ENCODE results near the gene ALAD.

The ALAD gene

DNA sequence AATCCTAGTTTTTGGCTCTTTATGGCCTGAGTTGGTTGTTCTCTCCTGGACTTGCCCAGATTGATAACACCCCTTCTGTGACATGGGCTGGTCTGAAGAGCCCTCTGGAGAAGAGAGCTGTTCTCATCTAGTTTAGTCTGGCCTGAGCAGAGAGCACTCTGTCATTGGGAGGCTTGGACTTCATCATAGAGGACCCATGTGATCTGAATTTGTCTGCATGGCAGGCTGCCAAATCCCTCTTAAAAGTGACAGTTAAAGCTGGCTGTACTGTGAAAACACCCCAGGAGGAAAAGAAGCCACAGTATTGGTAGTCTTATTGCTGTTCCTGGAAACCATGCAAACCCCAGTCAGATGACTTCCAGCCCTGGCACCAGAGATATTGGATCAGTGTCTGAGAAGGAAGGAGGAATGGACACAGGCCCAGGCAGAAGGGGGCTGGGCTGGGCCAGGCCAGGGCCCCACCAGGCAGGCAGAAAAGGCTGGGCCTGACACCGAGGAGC is 57.3 kb downstream of the ALAD start:
- Histone ChIP-seq H3K9ac (no peak overlapping the region), H3K4me1 (peaks cover 22% of the 10 kb centered on the region), H3K9me3 (ENCODE audit: control insufficient read depth, low read length) (no peaks in the 10 kb centered on the region), H3K4me2 (ENCODE audit: low read length) (no peak overlapping the region), H3K4me3 (ENCODE audit: low read depth, low read length) (no peak overlapping the region), H3K27me3 (ENCODE audit: control insufficient read depth, insufficient read depth, low read length) (no peaks in the 10 kb centered on the region), H3K36me3 (ENCODE audit: control insufficient read depth, insufficient read depth, low read length) (no peaks in the 10 kb centered on the region), H3K79me2 (no peaks in the 10 kb centered on the region), H3K27ac (peak overlapping the region; percentile 84), H2AFZ (peak overlapping the region; percentile 60)
- TF ChIP-seq, protein P1, sequence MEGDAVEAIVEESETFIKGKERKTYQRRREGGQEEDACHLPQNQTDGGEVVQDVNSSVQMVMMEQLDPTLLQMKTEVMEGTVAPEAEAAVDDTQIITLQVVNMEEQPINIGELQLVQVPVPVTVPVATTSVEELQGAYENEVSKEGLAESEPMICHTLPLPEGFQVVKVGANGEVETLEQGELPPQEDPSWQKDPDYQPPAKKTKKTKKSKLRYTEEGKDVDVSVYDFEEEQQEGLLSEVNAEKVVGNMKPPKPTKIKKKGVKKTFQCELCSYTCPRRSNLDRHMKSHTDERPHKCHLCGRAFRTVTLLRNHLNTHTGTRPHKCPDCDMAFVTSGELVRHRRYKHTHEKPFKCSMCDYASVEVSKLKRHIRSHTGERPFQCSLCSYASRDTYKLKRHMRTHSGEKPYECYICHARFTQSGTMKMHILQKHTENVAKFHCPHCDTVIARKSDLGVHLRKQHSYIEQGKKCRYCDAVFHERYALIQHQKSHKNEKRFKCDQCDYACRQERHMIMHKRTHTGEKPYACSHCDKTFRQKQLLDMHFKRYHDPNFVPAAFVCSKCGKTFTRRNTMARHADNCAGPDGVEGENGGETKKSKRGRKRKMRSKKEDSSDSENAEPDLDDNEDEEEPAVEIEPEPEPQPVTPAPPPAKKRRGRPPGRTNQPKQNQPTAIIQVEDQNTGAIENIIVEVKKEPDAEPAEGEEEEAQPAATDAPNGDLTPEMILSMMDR (IDR thresholded peaks at IDR 0.05) = no peak

DNA sequence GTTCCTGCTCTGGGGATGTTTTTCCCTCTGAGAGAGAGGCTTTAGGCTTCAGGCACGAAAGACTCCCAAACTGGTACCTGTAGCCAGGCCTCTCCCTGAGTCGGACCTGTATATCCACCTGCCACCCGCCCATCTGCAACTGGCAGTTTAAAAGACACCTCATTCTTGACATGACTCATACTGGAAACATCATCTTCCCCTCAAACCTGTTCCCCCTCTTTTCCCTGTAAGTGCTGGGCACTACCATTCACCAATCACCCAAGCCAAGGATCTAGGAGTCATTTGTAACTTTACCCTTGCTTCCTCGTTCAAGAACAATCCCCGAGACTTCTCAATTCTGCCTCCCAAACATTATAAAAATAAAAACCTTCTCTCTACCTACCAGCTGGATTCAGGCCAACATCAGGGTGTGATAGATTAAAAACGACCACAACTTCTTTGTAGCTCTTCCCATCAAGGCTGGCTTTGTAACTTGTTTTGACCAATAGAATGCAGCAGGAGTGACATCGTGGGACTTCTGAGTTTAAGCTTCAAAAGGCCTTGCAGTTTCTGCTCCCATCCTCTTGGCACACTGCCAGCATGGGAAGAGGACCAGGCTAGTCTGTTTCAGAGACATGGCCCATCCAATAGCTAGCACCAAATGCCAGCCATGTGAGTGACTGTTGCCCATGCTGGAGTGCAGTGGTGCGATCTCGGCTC is 59.2 kb downstream of the ALAD start:
- Histone ChIP-seq H3K4me1 (peaks cover 17% of the 10 kb centered on the region), H3K4me3 (ENCODE audit: low read depth, low read length) (no peak overlapping the region), H3K9me3 (ENCODE audit: control insufficient read depth, low read length) (no peaks in the 10 kb centered on the region), H2AFZ (peak overlapping the region; percentile 42), H3K27me3 (ENCODE audit: control insufficient read depth, insufficient read depth, low read length) (no peaks in the 10 kb centered on the region), H3K9ac (no peak overlapping the region), H3K36me3 (ENCODE audit: control insufficient read depth, insufficient read depth, low read length) (no peaks in the 10 kb centered on the region), H3K4me2 (ENCODE audit: low read length) (no peak overlapping the region), H3K79me2 (no peaks in the 10 kb centered on the region), H3K27ac (peak overlapping the region; percentile 69)
- TF ChIP-seq, protein P1 (IDR thresholded peaks at IDR 0.05) = no peak

DNA sequence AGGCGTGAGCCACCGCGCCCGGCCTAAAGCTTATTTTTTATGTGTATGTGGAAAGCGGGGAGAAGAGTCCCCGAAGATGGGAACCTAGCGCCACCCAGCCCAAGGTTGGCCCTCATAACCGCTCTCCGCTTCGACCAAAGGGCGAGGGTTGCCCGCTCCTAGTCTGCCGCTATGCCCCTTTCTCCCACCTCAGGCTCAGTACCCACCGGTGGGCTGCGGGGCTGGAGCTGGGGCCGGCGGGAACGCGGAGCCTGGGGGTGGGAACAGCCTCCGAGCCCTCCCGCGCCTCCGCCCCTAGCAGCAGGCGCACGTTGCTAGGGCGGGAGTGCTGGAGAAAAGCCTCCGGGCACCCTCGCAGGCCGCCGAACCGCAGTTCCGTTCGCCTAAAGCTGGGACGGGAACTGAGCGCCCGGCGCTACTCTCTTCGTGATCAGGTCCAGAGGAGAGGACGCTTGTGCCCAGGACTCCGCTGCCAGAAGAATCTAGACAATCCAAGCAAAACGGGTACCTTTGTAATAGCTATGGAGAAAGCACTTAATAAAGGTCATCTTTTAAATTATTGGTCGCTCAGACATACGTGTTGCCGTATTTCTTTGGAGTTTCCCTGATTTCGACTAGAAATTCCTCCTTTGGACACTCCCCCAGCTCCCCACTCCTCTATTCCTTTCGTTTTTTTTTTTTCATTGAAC is 60.9 kb downstream of the ALAD start, which contains the start of gene WDR31:
Gene WDR31 (minus strand): TSS at position 265 of the 689 bp plus-strand sequence. CDS start 8,253 bp downstream, outside the sequence.
- no peaks in the 10 kb centered on the region for H3K9me3 ChIP-seq (ENCODE audit: control insufficient read depth, low read length)
- H3K9ac ChIP-seq = no peak within 1 kb of the TSS
- peak within 1 kb of the TSS; percentile 69 for H3K4me2 ChIP-seq (ENCODE audit: low read length)
- TF ChIP-seq, protein P1 (IDR thresholded peaks at IDR 0.05) = no peak
- H3K4me1 ChIP-seq = peaks cover 15% of the 10 kb centered on the region
- H3K27me3 ChIP-seq (ENCODE audit: control insufficient read depth, insufficient read depth, low read length) = no peaks in the 10 kb centered on the region
- peak within 1 kb of the TSS; percentile 94 for H2AFZ ChIP-seq
- no peaks in the 10 kb centered on the region for H3K79me2 ChIP-seq
- H3K27ac ChIP-seq = peak within 1 kb of the TSS; percentile 87
- no peaks in the 10 kb centered on the region for H3K36me3 ChIP-seq (ENCODE audit: control insufficient read depth, insufficient read depth, low read length)
- H3K4me3 ChIP-seq (ENCODE audit: low read depth, low read length) = peak within 1 kb of the TSS; percentile 94

DNA sequence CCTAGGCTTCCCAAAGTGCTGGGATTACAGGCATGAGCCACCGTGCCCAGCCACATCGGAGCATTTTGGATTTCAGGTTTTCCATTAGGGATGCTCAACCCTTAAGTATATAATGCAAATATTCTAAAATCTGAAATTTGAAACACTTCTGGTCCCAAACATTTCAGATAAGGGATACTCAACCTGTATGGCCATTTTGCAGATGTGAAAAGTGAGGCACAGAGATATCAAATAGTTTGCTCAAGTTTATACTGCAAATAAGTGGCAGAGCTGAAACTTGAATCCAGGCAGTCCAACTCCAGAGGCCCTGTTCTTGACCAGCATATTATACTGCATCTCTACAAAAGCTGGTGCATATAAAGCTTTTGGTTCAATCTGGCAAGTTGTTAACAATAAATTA is 63.4 kb downstream of the ALAD start:
- Histone ChIP-seq H3K27ac (no peak overlapping the region), H3K9ac (no peak overlapping the region), H3K27me3 (ENCODE audit: control insufficient read depth, insufficient read depth, low read length) (no peaks in the 10 kb centered on the region), H3K36me3 (ENCODE audit: control insufficient read depth, insufficient read depth, low read length) (no peaks in the 10 kb centered on the region), H3K4me1 (peaks cover 9% of the 10 kb centered on the region), H3K4me2 (ENCODE audit: low read length) (no peak overlapping the region), H2AFZ (no peak overlapping the region), H3K79me2 (no peaks in the 10 kb centered on the region), H3K9me3 (ENCODE audit: control insufficient read depth, low read length) (no peaks in the 10 kb centered on the region), H3K4me3 (ENCODE audit: low read depth, low read length) (no peak overlapping the region)
- TF ChIP-seq, protein P1 (IDR thresholded peaks at IDR 0.05) = no peak

All from parathyroid adenoma (tissue), 2 donors.